Measurements from ENCODE around the gene CCNA2.

Gene CCNA2

DNA sequence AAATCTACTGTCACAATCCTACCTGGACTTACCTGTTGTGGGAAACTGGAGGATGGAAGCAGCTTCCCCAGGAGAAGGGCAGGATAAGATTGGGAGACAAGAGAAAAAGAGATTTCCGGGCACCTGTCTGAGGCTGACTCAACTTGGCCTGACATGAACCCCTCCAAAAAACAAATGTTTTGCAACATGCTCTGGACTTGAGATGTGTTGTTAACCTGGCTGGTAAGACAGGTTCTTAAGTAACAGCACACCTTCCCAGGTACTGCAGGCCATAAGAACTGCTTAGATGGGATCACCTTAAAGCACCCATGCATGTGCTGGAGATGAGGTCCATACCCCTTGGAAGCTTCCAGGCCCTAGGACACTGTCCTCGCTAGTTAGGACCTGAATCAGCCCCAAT is 54.3 kb downstream of the CCNA2 start:
- no peak for DNase-seq

GRCh38 chr4:121767166-121767565 is 56.5 kb downstream of the CCNA2 start:
- no peak for DNase-seq

Measured in NCI-H1694 treated with DMSO at 0.1 percent for 48 hours (cell line).